Ectodermal cell (in vitro differentiated cells): ENCODE data around the gene LPAR3.
"Not testable (repeated sequence)": the region's sequence is repeated elsewhere in the genome, so short reads cannot be mapped to it uniquely, and the experiment has no call there.

Source experiments
- H3K27ac ChIP-seq: 2 replicates; pipeline ENCODE4 v1.7.0; 2013; ENCODE audit warnings: mild to moderate bottlenecking, low read depth, low read length; ENCODE audit not compliant: insufficient read depth, poor library complexity, severe bottlenecking
- H3K27me3 ChIP-seq: 2 replicates; pipeline ENCODE4 v1.7.0; 2013; ENCODE audit warnings: mild to moderate bottlenecking, low read length; ENCODE audit not compliant: insufficient read depth, control insufficient read depth, poor library complexity, severe bottlenecking
- H3K36me3 ChIP-seq: one replicate; pipeline ENCODE4 v1.7.0; 2013; ENCODE audit warnings: low read length; ENCODE audit not compliant: control insufficient read depth, insufficient read depth
- H3K4me1 ChIP-seq: one replicate; pipeline ENCODE4 v1.7.0; 2013; ENCODE audit warnings: low read length; ENCODE audit not compliant: control insufficient read depth, insufficient read depth
- H3K4me3 ChIP-seq: 2 replicates; pipeline ENCODE4 v1.7.0; 2013; ENCODE audit warnings: low read depth, low read length, control low read depth; ENCODE audit not compliant: insufficient read depth
- H3K9me3 ChIP-seq: 2 replicates; pipeline ENCODE4 v1.7.0; 2013; ENCODE audit warnings: mild to moderate bottlenecking, low read length, moderate library complexity; ENCODE audit not compliant: control insufficient read depth
- WGBS, 2 experiments: methylation state at CpG; one replicate each; pipeline ENCODE4 v1.1.7; 2013; ENCODE audit warnings: missing lambda C conversion rate in 2 of 2; 5-methylcytosine and 5-hydroxymethylcytosine counted together

The LPAR3 gene

GRCh38 chr1:84907095-84907827, 14.3 kb upstream of the LPAR3 start:
- peaks cover 3% of the 10 kb centered on the region for H3K4me1 ChIP-seq
- H3K36me3 ChIP-seq, result no peaks in the 10 kb centered on the region
- no peak overlapping the region for H3K4me3 ChIP-seq
- H3K27ac ChIP-seq, result no peak overlapping the region
- H3K27me3 ChIP-seq, result no peaks in the 10 kb centered on the region
- 62 to 63% methylated on average over 6 of the region's 6 CpGs for WGBS, 2 experiments
- H3K9me3 ChIP-seq, result no peaks in the 10 kb centered on the region

DNA sequence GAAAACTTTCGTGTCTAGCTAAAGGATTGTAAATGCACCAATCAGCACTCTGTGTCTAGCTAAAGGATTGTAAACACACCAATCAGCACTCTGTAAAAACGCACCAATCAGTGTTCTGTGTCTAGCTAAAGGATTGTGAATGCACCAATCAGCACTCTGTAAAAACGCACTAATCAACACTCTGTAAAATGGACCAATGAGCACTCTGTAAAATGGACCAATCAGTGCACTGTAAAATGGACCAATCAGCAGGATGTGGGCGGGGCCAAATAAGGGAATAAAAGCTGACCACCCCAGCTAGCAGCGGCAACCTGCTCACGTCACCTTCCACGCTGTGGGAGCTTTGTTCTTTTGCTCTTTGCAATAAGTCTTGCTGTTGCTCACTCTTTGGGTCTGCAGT, 9.7 kb upstream of the LPAR3 start:
- H3K4me3 ChIP-seq, H3K36me3 ChIP-seq, H3K27me3 ChIP-seq, H3K4me1 ChIP-seq, H3K9me3 ChIP-seq, H3K27ac ChIP-seq: not testable (repeated sequence)
- 86 to 89% methylated on average over 7 of the region's 7 CpGs for WGBS, 2 experiments

DNA sequence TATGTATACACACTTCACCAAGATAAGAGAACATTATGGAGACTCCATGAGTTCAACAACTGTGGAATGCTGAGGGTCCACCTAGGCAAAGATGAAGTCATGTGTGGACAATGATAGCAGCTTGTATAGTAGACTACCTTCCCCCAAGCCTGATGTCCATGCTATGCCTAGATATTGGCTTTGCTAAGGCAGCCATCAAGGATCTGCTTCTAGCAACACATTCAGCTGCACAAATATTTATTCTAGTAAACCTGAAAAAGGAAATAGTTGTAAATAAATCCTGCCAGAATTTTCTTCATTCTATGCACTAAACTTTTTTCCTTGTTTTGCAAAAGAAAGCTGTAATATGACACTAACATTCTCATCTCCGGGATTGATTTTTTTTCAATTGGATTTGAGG, 7.0 kb upstream of the LPAR3 start:
- Histone ChIP-seq H3K27me3 (peaks cover 7% of the 10 kb centered on the region), H3K4me1 (no peaks in the 10 kb centered on the region), H3K27ac (no peak overlapping the region), H3K9me3 (no peaks in the 10 kb centered on the region), H3K4me3 (no peak overlapping the region), H3K36me3 (no peaks in the 10 kb centered on the region)
- WGBS, 2 experiments, result no CpG with 5 or more reads among the region's 1 CpG

- WGBS, 2 experiments, result 98 to 100% methylated on average over 2 of the region's 2 CpGs
- peaks cover 44% of the 10 kb centered on the region for H3K27me3 ChIP-seq
Measured at GRCh38 chr1:84896279-84896678, 3.3 kb upstream of the LPAR3 start.

DNA sequence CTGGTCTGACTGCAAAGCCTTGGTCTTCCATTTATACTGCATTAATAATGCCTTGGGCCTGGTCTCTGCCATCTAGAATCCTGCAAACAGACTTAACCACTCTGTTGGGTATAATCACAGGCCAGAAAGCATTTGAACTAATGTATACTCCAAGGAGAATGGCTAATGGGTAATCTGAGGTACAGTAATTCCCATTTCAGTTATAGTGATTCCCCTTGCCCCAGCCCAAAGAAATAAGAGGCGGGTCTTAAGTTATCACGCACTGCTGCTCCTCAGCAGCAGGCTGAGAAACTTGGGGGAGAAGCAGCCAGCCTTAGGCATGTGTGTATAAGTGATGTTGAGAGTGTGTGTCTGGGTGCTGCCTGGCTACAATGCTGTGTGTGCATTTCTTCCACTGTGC, 2.4 kb downstream of the LPAR3 start:
- no peak overlapping the region for H3K4me3 ChIP-seq
- peaks cover 46% of the 10 kb centered on the region for H3K27me3 ChIP-seq
- peaks cover 5% of the 10 kb centered on the region for H3K4me1 ChIP-seq
- H3K9me3 ChIP-seq, result no peaks in the 10 kb centered on the region
- H3K27ac ChIP-seq, result no peak overlapping the region
- no peaks in the 10 kb centered on the region for H3K36me3 ChIP-seq
- 87 to 91% methylated on average over 2 of the region's 2 CpGs for WGBS, 2 experiments

More at GRCh38 chr1:84896279-84896678, 3.3 kb upstream of the LPAR3 start:
- no peaks in the 10 kb centered on the region for H3K9me3 ChIP-seq
- peaks cover 5% of the 10 kb centered on the region for H3K4me1 ChIP-seq
- no peaks in the 10 kb centered on the region for H3K36me3 ChIP-seq
- no peak overlapping the region for H3K4me3 ChIP-seq
- H3K27ac ChIP-seq, result no peak overlapping the region

- H3K27ac ChIP-seq, result no peak overlapping the region
- H3K27me3 ChIP-seq, result peaks cover 34% of the 10 kb centered on the region
- 75 to 76% methylated on average over 5 of the region's 5 CpGs for WGBS, 2 experiments
- no peaks in the 10 kb centered on the region for H3K36me3 ChIP-seq
- H3K4me3 ChIP-seq, result no peak overlapping the region
- H3K4me1 ChIP-seq, result peaks cover 5% of the 10 kb centered on the region
- no peaks in the 10 kb centered on the region for H3K9me3 ChIP-seq
Measured at GRCh38 chr1:84889437-84889836, 3.6 kb downstream of the LPAR3 start.

DNA sequence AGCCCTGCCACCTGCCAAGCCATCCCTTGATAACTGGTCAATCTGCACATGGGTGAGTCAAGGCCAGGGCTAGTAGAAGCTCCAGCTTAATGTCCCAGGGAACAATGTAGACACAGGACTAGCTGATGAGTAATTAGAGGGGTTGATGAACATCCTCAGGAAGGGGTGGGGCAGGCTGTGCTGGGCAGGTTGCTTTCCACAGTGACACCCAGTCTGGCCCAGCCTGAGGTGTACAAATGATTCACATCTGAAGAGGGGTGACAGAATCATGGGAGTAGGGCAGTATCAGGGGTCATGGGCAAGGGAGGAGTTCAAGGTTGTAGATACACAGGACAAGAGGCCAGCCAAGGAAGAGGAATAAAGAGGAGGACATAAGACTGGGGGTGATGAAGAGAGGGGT, 4.3 kb downstream of the LPAR3 start:
- no peak overlapping the region for H3K4me3 ChIP-seq
- H3K27ac ChIP-seq, result no peak overlapping the region
- no peaks in the 10 kb centered on the region for H3K9me3 ChIP-seq
- H3K27me3 ChIP-seq, result peaks cover 27% of the 10 kb centered on the region
- H3K4me1 ChIP-seq, result peaks cover 5% of the 10 kb centered on the region
- no peaks in the 10 kb centered on the region for H3K36me3 ChIP-seq

DNA sequence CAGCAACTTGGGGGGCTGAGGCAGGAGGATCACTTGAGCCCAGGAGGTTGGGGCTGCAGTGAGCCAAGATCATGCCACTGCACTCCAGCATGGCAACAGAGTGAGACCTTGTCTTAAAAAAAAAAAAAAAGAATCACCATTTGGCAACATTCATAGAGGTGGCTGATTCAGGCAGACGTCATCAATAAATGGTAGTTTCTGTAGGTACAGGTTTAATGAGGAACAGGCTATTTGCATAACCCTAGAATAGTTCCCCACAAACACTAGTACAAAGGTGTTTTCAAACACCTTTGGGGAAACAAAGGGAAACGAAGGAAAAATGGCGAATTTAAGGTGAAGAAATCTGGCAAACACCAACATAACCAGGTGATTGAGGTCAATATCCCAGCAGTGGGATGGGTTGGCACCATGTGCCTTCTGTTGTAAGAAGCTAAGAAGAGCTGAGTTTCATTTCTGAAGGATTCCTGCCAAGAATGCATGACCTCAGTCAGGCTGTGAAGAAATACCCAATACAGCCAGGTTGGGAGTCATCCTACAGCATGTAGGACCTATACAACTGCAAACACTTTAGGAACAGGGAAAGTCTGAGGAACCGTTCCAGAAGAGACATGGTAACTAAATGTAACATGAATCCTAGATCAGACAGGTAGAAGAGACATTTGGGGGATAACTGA, 5.6 kb downstream of the LPAR3 start:
- H3K27ac ChIP-seq, result no peak overlapping the region
- peaks cover 14% of the 10 kb centered on the region for H3K27me3 ChIP-seq
- 92 to 94% methylated on average over 3 to 4 of the region's 4 CpGs for WGBS, 2 experiments
- no peaks in the 10 kb centered on the region for H3K36me3 ChIP-seq
- no peaks in the 10 kb centered on the region for H3K9me3 ChIP-seq
- no peak overlapping the region for H3K4me3 ChIP-seq
- peaks cover 3% of the 10 kb centered on the region for H3K4me1 ChIP-seq

- Histone ChIP-seq H3K27me3 (no peaks in the 10 kb centered on the region), H3K36me3 (no peaks in the 10 kb centered on the region)
Measured at GRCh38 chr1:84885469-84885868, 7.5 kb downstream of the LPAR3 start.

DNA sequence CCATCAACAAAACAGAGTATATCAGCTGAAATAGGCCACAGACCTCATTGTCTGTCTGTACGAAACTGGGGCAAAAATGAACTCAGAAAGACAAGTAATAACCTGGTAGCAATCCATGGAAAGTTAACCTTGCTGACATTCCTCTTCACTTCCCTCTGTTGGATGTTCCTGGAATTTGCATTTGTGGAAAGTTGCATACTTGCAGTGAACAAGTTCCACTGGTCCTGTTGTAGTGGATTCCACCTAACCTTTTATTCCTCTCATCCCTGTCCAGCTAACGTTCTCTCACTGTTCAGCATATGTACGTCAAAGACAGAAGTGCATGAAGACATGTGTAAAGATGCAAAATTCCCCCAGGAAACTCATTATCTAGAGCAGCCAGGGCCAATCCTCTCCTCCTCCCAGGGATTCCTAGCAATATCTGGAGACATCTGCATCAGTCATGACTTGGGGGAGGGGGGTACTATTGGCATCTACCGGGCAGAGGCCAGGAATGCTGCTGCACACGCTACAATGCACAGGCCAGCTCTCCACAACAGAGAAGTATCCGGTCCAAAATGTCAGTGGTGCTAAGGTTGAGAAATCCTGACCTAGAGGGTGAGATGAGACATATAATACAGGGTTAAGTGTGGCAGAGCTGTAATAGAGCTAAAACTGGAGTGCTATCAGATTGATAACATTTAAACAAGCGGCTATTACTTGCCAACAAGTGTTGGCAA, 8.2 kb downstream of the LPAR3 start:
- 65 to 69% methylated on average over 7 of the region's 7 CpGs for WGBS, 2 experiments
- H3K4me1 ChIP-seq, result no peaks in the 10 kb centered on the region
- no peaks in the 10 kb centered on the region for H3K36me3 ChIP-seq
- no peaks in the 10 kb centered on the region for H3K27me3 ChIP-seq
- H3K4me3 ChIP-seq, result no peak overlapping the region
- H3K9me3 ChIP-seq, result no peaks in the 10 kb centered on the region
- H3K27ac ChIP-seq, result no peak overlapping the region

More at GRCh38 chr1:84885469-84885868, 7.5 kb downstream of the LPAR3 start:
- Histone ChIP-seq H3K4me3 (no peak overlapping the region), H3K9me3 (no peaks in the 10 kb centered on the region), H3K4me1 (no peaks in the 10 kb centered on the region), H3K27ac (no peak overlapping the region)
- WGBS, 2 experiments, result 77 to 84% methylated on average over 2 of the region's 2 CpGs
